GM19193 (cell line): Measurements from ENCODE around the gene NDUFS8.

Source experiments
- POLR2A ChIP-seq: IDR thresholded peaks from 4 replicates; pipeline ENCODE4 v1.6.1; 2011; ENCODE audit not compliant: insufficient read depth, insufficient read length; ENCODE audit errors: extremely low read depth

Gene NDUFS8

DNA sequence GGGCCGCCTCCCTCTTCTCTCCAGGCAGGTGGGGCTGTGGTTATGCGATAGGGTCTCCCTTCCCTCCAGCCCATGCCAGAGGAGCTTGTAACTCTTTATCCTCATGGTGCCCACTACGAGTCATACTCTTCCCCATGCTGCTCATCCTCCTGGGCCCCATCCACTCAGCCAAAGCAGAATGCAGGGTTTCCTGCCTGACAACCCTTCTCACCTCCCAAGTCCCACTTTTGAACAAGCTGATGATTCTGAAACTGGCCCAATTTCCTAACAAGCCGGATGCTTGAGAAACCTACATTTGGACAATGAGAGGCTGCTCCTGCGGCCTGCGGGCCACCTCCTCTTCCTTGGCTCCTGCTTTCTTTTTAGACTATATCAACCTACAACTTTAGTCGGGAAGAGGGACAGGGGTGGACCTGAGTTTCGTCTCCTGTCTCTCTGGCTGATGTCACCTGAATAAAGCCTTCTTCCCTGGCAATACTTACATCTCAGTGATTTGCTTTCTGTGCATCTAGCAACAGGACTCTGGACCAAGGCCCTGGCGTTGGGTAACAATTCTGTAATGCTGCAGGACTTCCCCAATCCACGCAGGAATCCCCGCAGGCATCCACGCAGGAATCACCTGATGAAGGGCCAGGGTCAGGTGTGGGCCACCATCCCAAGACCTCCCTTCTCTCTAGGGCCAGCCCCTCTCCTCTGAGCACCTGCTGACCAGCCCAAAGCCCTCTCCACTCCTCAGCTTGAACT is 1.5 kb upstream of the NDUFS8 start:
- no peak for TF ChIP-seq POLR2A

DNA sequence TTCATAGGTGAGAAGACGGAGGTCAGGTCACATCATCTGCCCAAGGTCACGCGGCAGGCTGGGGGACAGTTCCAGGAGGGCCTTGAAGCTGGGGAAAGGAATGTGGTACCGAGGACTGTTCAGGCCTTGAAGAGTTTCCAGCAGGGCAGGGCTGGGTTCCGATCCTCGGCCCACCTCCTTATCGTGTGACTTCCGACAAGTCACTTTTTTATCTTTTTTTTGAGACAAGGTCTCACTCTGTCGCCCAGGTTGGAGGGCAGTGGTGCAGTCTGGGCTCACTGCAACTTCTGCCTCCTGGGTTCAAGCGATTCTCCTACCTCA is 623 bp downstream of the NDUFS8 start:
- TF ChIP-seq POLR2A: no peak

GRCh38 chr11:68032003-68032402 is 1.5 kb downstream of the NDUFS8 start:
- TF ChIP-seq POLR2A: no peak

DNA sequence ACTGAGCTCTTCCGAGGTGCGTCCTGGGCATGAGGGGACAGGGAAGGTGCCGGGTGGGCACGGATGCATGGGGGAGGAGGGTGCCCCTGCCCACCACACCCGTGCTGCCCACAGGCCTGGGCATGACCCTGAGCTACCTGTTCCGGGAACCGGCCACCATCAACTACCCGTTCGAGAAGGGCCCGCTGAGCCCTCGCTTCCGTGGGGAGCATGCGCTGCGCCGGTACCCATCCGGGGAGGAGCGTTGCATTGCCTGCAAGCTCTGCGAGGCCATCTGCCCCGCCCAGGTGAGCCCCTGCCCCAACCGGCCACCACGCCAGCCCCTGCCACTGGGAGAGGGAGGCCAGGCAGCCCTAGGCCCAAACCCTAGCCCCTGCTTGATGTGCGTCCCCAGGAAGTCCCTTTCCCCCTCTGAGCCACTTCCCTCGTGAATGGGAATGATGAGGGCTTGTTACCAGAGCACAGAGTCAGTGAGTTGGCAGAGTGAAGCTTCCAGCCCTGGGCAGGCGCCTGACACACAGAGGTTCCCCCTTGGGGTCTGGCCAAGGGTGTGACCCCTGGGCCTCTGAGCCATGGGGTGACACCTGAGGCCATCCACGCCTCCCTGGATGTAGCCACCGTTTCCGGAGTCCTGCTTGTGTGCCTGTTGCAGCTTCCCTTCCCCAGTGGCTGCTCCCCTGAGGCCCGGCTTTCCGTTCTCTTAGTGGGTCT is 2.7 kb downstream of the NDUFS8 start:
- no peak for TF ChIP-seq POLR2A

- TF ChIP-seq POLR2A: no peak
These were observed 3.2 kb downstream of the NDUFS8 start for GRCh38 chr11:68033708-68034045.

DNA sequence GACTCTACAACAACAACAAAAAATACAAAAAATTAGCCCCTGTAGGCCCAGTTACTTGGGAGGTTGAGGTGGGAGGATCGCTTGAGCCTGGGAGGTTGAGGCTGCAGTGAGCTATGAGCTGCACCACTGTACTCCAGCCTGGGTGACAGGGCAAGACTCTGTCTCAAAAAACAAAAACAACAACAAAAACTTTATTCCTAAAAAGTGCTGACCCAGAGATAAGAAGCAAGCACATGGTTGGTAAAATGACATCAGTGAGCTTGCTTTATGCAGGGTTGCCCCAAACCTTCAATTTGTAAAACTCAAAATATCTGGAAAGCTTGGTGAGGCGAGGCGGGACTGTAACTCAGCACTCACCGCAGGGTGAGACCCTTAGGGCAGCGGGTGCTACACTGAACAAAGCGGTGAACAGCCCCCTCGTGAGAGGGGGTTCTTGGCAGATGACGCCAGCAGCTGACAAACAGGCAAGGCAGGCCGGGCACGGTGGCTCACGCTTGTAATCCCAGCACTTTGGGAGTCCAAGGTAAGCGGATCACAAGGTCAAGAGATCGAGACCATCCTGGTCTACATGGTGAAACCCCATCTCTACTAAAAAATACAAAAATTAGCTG is 4.9 kb downstream of the NDUFS8 start:
- TF ChIP-seq POLR2A: no peak

DNA sequence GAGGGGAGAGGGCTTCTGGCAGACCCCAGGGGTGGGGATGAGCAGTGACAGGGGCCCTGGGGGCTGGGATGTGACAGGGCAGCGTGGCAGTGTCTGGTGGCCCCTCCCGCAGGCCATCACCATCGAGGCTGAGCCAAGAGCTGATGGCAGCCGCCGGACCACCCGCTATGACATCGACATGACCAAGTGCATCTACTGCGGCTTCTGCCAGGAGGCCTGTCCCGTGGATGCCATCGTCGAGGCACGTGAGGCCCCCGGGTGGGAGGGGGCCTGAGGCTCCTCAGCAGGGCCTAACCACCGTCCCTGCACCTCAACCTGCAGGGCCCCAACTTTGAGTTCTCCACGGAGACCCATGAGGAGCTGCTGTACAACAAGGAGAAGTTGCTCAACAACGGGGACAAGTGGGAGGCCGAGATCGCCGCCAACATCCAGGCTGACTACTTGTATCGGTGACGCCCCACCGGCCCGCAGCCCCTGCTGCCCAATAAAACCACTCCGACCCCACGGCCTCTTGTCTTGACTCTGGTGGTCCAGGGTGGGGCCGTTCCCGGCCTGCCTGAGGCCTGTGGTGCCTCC is 5.7 kb downstream of the NDUFS8 start:
- TF ChIP-seq POLR2A: peak; percentile 0

GRCh38 chr11:68036717-68037239 is 6.3 kb downstream of the NDUFS8 start:
- peak; percentile 6 for TF ChIP-seq POLR2A

GRCh38 chr11:68037411-68038225 is 7.1 kb downstream of the NDUFS8 start:
- TF ChIP-seq POLR2A: no peak

GRCh38 chr11:68038226-68038717 is 7.8 kb downstream of the NDUFS8 start:
- TF ChIP-seq POLR2A: no peak

DNA sequence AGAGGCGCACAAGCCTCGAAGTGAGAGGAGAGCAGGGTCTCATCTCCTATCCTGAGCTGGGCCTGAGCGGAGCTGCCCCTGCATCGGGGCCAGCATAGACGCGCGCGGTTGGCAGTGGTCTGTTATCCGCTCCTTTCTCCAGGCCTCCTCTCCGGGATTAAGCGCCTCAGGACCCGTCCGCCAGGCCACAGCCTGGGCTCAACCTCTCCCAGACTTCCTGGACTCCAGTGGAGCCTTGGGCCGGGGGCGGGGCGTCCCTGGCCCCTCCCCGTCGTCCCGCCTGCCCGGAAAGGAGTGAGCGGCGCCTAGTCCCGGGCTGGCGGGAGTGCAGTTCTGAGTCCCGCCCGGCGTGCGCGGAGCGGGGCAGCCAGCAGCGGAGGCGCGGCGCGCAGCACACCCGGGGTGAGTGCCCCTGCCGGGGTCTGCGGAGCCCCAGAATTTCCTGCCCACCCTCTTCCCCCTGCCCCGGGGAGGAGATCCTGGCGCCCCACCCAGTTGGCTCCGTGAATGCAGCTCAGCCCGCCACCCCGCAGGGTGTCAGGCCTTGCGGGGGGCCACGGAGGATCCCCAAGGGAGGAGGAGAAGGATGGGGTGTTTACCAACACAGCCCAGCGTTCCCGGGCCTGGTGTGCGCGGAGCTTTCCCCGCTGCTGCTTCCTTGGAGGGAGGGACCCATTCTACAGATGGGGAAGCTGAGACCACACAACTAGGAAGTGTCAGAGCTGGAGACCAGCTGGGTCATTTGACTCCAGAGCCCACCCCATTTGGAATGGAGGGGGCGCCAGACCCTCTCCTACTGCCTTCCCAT is 8.4 kb downstream of the NDUFS8 start, which contains the start of gene TCIRG1:
Gene TCIRG1, plus strand, starts transcription at position 308 of the 808 bp plus-strand sequence. CDS start 2,247 bp downstream, outside the sequence.
- TF ChIP-seq POLR2A: peak; percentile 89

DNA sequence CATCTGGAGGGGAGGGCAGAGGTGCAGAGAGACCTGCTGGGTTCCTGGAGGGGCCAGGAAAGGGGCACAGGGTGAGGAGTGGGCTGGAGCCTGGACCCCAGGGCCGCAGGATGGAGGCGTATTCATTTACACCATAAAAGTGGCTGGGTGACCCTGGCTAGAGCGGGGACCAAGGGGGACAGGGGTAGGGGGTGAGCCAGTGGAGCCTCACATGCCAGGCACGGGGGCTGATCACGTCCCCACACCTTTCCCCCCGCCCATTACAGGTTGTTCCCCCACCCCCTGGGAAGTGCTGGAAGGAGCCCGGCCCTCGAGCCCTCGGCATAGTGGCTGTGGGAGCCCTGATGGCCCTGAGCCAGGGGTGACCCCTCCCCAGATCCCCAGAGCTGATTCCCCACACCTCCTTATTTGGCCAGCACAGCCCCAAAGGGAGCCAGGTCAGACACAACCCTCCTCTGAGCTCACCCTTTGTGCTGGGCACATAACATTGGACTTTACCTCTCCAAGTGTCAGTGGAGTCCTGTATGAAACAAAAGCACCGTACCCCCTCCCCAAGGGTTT is 9.1 kb downstream of the NDUFS8 start:
- TF ChIP-seq POLR2A: no peak

DNA sequence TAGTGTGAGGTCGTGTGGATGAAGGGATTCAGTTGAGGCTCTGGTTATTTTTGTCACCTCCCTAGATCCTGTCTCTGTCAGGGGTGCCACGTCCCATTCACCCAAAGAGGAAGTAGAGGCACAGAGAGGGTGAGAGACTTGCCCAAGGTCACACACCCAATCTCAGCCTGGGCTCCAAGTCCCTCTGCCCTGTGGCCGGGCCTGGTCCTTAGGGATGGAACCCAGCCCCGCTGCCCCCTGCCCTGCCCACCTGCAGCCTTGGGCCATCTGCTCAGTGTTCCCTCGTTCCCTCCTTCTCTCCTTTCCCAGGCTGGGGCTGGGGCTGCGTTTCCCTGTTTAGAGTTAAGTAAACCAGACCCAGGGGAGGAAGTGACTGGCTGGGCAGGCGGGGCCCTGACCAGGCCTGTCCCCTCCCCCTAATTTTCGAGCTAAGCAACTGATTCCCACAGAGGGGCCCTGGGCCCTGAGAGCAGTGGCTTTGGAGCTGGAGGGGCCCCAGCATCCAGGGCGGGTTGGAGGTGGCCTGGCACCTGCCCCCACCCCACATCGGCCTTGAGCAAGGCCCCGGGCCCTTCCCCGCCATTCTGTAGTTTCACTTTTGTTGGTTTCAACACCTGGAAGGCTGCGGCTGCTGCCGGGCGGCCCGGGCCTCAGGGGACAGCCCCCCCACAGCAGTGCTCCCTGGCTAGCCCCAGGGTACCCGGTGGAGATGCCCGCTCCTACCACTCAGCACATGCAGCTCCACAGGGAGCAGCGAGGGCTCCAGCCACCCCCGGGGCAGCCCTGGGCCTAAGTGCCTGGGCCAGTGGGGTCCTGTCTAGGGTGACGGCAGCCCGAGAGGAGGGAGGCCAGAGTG is 9.8 kb downstream of the NDUFS8 start:
- TF ChIP-seq POLR2A: peak; percentile 68

DNA sequence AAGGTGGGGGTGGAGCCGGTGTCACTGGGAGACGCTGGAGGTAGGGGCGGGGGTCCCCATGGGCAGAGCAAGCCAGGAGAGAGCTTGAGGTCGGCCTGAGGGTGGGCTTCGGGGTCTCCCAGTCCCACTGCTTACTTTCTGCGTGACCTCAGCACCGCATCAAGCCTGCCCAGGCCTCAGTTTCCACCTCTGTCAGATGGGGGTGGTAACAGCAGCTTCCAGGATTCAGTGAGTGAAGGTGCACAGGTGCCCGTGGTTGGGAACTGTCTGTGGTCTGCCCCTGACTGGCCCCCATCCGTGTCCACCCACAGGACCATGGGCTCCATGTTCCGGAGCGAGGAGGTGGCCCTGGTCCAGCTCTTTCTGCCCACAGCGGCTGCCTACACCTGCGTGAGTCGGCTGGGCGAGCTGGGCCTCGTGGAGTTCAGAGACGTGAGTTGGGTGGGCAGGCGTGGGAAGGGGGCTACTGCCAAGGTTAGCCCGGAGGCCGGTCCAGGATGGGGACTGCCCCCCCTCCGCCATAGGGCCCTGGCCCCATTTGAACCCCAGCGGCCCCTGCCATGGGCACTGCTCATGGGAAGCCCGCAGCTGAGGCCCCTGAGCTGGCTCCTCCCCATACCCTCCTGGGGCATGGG is 10.6 kb downstream of the NDUFS8 start:
- TF ChIP-seq POLR2A: no peak
